ENCODE results near the gene NUDT17.

DNA sequence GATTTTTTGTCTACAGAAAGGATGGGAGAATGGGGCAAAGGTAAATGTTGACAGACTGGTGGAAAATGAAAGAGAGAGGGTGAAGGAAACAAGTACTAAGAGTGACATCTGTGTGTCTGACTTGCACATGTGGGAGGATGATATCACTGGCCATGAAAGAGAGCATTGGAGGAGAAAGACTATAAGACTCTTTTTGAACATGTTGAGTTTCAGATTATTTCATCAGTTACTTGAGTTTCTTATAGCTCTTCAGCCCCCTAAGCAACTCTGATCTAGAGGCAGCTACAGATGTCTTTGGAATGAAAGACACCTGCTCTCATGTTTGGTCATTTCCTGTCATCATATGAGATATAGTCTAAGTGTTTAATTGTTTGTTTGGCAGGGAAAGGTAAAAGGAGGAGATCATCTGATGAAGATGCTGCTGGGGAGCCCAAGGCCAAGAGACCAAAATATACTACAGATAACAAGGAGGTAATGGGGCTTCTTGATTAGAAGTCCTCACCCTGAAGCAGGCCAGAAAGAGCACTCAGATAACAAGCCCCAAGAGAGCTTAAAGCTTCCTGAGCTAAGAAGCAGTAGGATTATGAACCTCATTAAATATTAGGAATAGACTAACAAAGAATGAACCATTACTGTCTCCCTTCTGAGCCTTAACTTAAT is 16.9 kb upstream of the NUDT17 start:
- TF ChIP-seq, protein P1, sequence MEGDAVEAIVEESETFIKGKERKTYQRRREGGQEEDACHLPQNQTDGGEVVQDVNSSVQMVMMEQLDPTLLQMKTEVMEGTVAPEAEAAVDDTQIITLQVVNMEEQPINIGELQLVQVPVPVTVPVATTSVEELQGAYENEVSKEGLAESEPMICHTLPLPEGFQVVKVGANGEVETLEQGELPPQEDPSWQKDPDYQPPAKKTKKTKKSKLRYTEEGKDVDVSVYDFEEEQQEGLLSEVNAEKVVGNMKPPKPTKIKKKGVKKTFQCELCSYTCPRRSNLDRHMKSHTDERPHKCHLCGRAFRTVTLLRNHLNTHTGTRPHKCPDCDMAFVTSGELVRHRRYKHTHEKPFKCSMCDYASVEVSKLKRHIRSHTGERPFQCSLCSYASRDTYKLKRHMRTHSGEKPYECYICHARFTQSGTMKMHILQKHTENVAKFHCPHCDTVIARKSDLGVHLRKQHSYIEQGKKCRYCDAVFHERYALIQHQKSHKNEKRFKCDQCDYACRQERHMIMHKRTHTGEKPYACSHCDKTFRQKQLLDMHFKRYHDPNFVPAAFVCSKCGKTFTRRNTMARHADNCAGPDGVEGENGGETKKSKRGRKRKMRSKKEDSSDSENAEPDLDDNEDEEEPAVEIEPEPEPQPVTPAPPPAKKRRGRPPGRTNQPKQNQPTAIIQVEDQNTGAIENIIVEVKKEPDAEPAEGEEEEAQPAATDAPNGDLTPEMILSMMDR (IDR thresholded peaks at IDR 0.05): no peak
- no peak for TF ChIP-seq POLR2A (IDR thresholded peaks at IDR 0.05)

Data from esophagus squamous epithelium (tissue), 4 donors.